ENCODE measurements around the gene PLBD2.
"Not testable (repeated sequence)": the region's sequence is repeated elsewhere in the genome, so short reads cannot be mapped to it uniquely, and the experiment has no call there.

The PLBD2 gene

DNA sequence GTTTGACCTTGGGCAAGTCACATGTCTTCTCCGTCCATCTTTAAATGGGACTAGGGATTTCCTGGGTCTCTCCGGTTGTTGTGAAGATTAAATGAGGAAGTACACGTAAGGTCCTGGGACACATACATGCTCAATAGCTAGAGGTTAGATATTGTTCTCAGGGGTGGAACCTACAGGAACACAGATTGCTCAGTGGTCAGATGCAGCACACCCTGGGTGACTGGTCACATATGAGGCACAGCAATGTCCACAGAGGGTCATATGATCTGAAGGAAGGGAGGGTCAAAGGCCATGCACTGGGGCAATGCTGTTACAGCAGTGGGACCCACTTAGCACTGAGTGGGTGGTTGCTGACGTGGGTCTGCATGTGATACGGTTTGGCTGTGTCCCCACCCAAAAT, 12.0 kb upstream of the PLBD2 start:
- H3K4me3 ChIP-seq (ENCODE audit: low read depth, low read length) = no peak overlapping the region
- TF ChIP-seq, protein P1, sequence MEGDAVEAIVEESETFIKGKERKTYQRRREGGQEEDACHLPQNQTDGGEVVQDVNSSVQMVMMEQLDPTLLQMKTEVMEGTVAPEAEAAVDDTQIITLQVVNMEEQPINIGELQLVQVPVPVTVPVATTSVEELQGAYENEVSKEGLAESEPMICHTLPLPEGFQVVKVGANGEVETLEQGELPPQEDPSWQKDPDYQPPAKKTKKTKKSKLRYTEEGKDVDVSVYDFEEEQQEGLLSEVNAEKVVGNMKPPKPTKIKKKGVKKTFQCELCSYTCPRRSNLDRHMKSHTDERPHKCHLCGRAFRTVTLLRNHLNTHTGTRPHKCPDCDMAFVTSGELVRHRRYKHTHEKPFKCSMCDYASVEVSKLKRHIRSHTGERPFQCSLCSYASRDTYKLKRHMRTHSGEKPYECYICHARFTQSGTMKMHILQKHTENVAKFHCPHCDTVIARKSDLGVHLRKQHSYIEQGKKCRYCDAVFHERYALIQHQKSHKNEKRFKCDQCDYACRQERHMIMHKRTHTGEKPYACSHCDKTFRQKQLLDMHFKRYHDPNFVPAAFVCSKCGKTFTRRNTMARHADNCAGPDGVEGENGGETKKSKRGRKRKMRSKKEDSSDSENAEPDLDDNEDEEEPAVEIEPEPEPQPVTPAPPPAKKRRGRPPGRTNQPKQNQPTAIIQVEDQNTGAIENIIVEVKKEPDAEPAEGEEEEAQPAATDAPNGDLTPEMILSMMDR (IDR thresholded peaks at IDR 0.05; ENCODE audit: control insufficient read depth, extremely low read depth, insufficient read depth) = no peak
- no peak for DNase-seq (ENCODE audit: low read depth)

DNA sequence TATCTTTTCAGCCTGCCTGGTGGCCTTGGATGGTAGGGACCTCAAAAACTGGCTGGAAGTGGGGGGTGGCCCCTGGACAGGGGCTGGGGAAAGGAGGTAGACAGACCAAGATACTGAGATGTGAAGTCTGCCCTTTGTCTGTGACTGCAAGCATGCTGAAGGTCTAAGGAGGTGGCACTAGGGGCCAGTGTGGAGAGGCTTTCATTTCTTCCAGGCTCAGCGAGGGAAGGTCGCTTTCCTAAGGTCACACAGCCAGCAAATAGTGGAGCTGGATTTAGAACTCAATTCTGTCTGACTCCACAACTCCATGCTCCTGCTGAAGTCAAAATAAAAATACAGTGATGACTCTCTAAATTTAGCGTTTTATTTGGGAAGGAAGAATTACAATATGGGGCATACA, 11.3 kb upstream of the PLBD2 start:
- DNase-seq (ENCODE audit: low read depth) = no peak
- TF ChIP-seq, protein P1 (IDR thresholded peaks at IDR 0.05; ENCODE audit: control insufficient read depth, extremely low read depth, insufficient read depth) = no peak
- H3K4me3 ChIP-seq (ENCODE audit: low read depth, low read length) = no peak overlapping the region

DNA sequence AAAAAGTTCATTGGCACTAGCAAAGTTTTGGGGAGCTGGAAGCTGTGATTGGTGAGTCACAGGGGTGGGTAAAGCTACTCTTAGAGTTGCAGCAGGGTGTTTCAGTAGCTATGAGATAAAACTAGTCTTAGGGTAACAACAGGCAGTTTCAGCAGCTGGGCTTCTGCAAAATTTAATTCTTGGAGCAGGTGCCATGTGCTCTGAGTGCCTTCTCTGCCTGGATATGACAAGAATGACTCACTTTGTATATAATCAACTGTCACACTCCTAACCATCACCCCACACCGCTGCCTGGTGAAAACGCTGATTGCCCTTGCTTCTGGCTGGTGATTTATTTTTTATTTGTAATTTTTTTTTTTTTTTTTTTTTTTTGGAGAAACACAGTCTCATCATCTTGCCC, 10.5 kb upstream of the PLBD2 start:
- TF ChIP-seq, protein P1 (IDR thresholded peaks at IDR 0.05; ENCODE audit: control insufficient read depth, extremely low read depth, insufficient read depth) = no peak
- DNase-seq (ENCODE audit: low read depth) = no peak
- no peak overlapping the region for H3K4me3 ChIP-seq (ENCODE audit: low read depth, low read length)

DNA sequence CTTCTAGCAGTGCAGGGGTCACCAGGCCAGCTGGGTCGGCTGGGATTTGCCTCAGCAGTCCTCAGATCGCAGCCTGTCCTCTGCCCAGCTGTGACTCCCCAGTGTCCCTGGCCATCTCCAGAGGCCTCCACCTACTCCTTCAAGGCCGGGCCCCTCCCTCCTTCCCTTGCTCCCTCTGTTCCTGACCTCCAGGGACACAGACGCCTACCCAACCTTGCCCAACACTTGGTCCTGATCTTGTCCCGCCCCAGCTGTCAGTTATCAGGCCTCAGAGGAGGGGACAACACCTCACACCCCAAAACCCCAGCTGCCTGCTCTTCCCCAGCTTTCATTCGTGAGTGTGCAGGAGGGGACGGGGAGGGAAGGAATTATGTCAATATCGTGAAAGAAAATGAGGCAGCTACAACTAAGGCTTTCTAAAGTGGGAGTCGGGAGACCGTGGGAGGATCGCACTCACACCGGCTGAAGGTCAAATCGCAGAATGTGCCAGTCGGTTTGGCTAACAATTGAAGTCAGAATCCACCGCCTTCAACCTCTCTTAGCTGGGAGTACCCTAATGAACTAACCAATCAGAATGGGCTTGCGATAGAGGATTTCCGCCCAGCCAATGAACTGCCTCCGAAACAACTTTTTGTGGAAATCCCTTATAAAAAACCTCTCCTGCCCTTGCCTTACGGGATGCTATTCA, 9.4 kb upstream of the PLBD2 start:
- no peak overlapping the region for H3K4me3 ChIP-seq (ENCODE audit: low read depth, low read length)
- TF ChIP-seq, protein P1 (IDR thresholded peaks at IDR 0.05; ENCODE audit: control insufficient read depth, extremely low read depth, insufficient read depth) = no peak
- DNase-seq (ENCODE audit: low read depth) = no peak

DNA sequence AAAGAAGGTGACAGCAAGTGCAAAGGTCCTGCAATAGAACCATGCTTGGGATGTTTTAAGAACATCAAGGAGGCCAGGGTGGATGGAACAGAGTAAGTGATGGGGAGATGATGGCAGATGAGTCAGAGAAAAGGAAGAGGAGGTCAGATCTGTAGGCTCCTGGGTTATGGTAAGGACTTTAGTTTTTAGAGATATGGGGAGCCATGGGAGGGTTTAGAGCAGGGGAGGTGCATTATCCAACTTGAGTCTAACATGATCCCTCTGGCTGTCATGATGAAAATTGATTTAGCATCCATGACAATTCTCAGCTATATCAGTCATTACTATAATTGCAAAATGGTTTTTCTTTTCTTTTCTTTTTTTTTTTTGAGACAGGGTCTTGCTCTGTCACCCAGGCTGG, 7.3 kb upstream of the PLBD2 start:
- TF ChIP-seq, protein P1 (IDR thresholded peaks at IDR 0.05; ENCODE audit: control insufficient read depth, extremely low read depth, insufficient read depth) = no peak
- no peak overlapping the region for H3K4me3 ChIP-seq (ENCODE audit: low read depth, low read length)
- no peak for DNase-seq (ENCODE audit: low read depth)

DNA sequence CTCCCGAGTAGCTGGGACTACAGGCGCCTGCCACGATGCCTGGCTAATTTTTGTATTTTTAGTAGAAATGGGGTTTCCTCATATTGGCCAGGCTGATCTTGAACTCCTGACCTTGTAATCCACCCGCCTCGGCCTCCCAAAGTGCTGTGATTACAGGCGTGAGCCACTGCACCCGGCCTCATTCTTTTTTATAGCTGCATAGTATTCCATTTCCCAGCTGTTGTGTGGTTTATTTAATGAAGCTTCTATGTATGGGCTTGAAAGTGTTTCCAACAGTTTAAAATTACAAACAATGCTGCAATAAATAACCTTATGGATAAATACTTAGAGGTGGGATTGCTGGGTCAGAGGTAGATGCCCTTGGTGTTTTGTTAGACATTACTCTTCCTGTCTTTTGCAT, 4.2 kb upstream of the PLBD2 start:
- H3K4me3 ChIP-seq (ENCODE audit: low read depth, low read length); DNase-seq (ENCODE audit: low read depth): not testable (repeated sequence)

DNA sequence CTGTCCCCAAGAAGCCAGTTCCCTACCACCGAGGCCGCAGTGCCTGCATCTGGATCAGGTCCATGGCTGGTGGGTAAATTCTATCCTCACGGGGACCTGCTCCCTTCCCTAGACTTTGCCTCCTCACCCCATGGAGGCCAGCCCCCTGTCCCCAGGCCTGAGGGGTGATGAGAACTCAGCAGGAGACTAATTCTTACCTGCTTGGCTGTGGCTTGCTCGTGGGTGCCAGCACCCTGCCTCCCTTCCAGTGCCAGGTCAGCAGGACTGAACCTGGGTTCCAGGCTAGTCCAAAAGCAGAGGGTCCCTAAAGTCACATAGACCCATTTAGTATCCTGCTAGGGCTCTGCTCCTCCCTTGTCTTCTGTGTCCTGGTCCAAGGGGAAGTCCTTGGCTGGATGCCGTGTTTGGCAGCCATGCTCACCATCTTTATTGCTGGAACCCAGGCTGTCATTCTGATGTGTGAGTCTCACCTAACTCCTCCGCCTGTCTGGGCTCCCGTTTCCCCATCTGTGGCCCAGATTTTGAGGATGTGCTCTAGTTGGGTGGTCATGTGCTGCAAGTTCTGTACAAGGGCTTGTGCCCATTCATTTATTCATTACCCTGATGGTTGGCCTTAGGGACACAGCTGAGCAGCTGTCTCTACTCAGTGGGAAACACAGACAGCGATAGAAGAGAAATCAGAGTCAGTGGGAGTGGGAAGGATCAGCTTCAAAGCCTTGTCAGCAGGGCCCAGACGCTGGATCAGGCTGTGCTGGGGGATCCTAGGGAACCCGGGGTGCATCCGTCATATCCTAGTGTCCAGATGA, 949 bp downstream of the PLBD2 start:
- peak overlapping the region; percentile 88 for H3K4me3 ChIP-seq (ENCODE audit: low read depth, low read length)
- TF ChIP-seq, protein P1 (IDR thresholded peaks at IDR 0.05; ENCODE audit: control insufficient read depth, extremely low read depth, insufficient read depth) = no peak
- DNase-seq (ENCODE audit: low read depth) = peak; percentile 7
